Activated B cell treated with CpG ODN at 0.5 μM for 24 hours (primary cell): ENCODE data around the gene IGF2BP2. TPM values are rescaled to one million over a fixed set of nuclear protein-coding genes. Genes with fewer than 3 reads are reported as not detected.

Source experiments
- ATAC-seq: fragments of 200-7000 bp; cut with Tn5 transposase; one replicate; pipeline ENCODE4 v1.10.0; 2021; ENCODE audit warnings: low read depth, mild to moderate bottlenecking, moderate library complexity
- CTCF ChIA-PET: fragments of 350-600 bp; sonication (Branson Sonifier 250); formaldehyde crosslinking; loops from one replicate; lab custom pipeline; 2021; ENCODE audit warnings: antibody characterized with exemption; lab: Charles Lee
- POLR2A ChIA-PET: fragments of 350-600 bp; sonication (Branson Sonifier 250); formaldehyde crosslinking; loops from one replicate; lab custom pipeline; 2021; ENCODE audit warnings: antibody characterized with exemption; lab: Charles Lee
- DNase-seq: peaks from one replicate; pipeline ENCODE4 v3.0.0; 2022
- H3K27ac Mint-ChIP-seq: one replicate; pipeline ENCODE4 v1.8.0; 2020; ENCODE audit warnings: mixed read lengths
- H3K27me3 Mint-ChIP-seq: one replicate; pipeline ENCODE4 v1.8.0; 2021; ENCODE audit warnings: mixed read lengths
- H3K36me3 Mint-ChIP-seq: one replicate; pipeline ENCODE4 v1.8.0; 2021; ENCODE audit warnings: low read depth, mixed read lengths
- H3K4me1 Mint-ChIP-seq: one replicate; pipeline ENCODE4 v1.8.0; 2021; ENCODE audit warnings: mixed read lengths
- H3K4me3 Mint-ChIP-seq: one replicate; pipeline ENCODE4 v1.8.0; 2020; ENCODE audit warnings: mild to moderate bottlenecking, mixed read lengths
- H3K9me3 Mint-ChIP-seq: one replicate; pipeline ENCODE4 v1.8.0; 2020; ENCODE audit warnings: mixed read lengths
- CTCF ChIP-seq: fragments of 200-600 bp; IDR thresholded peaks from one replicate; pipeline ENCODE4 v1.8.0; 2022; ENCODE audit warnings: antibody characterized with exemption, mild to moderate bottlenecking
- intact Hi-C: fragments of 100-400 bp; cut with micrococcal nuclease; formaldehyde crosslinking; loops from one replicate; pipeline ENCODE4 v1.15.1; 2024
- total RNA-seq: library from RNA; stranded (reverse); gene quantifications from 2 replicates; pipeline ENCODE4 v1.2.3, GENCODE V29; 2022

The IGF2BP2 gene
- total RNA-seq, 1 donor from 2014 or later, result 0.69 TPM

GRCh38 chr3:185605566-185605965 is 219.3 kb downstream of the IGF2BP2 start:
- Mint-ChIP-seq H3K9me3 (no peaks in the 10 kb centered on the region), H3K27ac (no peak overlapping the region), H3K4me1 (no peaks in the 10 kb centered on the region), H3K4me3 (no peak overlapping the region), H3K27me3 (no peaks in the 10 kb centered on the region), H3K36me3 (peaks cover 83% of the 10 kb centered on the region)
- DNase-seq (no peak), ATAC-seq (no peak)
- intact Hi-C loops, result no loop called here
- ChIA-PET CTCF (no interaction called here), POLR2A (interaction anchor here (0.8 kb wide), 1 partner anchor 332 kb away, joined by 3 read pairs; the partner anchor contains the start of gene TRA2B)
- no peak for TF ChIP-seq CTCF

GRCh38 chr3:185595526-185595925 is 229.3 kb downstream of the IGF2BP2 start:
- H3K4me3 Mint-ChIP-seq, result peak overlapping the region; percentile 52

GRCh38 chr3:185594073-185594472 is 230.8 kb downstream of the IGF2BP2 start:
- POLR2A ChIA-PET, result interaction anchor here (5.2 kb wide), 1 partner anchor 7 kb away, joined by 64 read pairs; the partner anchor contains the start of gene SENP2
- no peak for TF ChIP-seq CTCF
- ATAC-seq (no peak), DNase-seq (no peak)
- CTCF ChIA-PET, result no interaction called here
- peak overlapping the region; percentile 97 for H3K27ac Mint-ChIP-seq
- H3K27me3 Mint-ChIP-seq, result no peaks in the 10 kb centered on the region
- no peak overlapping the region for H3K4me3 Mint-ChIP-seq
- H3K4me1 Mint-ChIP-seq, result peaks cover 36% of the 10 kb centered on the region
- intact Hi-C loops, result no loop called here
- H3K36me3 Mint-ChIP-seq, result peaks cover 32% of the 10 kb centered on the region
- no peaks in the 10 kb centered on the region for H3K9me3 Mint-ChIP-seq

More at GRCh38 chr3:185595526-185595925, 229.3 kb downstream of the IGF2BP2 start:
- intact Hi-C loops, result loop anchor here (1.0 kb wide), 1 partner anchor 9 kb away; the partner anchor contains the start of gene SENP2
- H3K27me3 Mint-ChIP-seq, result no peaks in the 10 kb centered on the region
- H3K27ac Mint-ChIP-seq, result peak overlapping the region; percentile 97
- H3K4me1 Mint-ChIP-seq, result peaks cover 33% of the 10 kb centered on the region
- ATAC-seq (peak; percentile 96), DNase-seq (no peak)
- ChIA-PET CTCF (no interaction called here), POLR2A (interaction anchor here (0.7 to 5.2 kb wide), 3 partner anchors 9 to 73 kb away, joined by 3 to 64 read pairs (median 3); partner anchors contain the start of gene SENP2)
- TF ChIP-seq CTCF, result no peak
- H3K9me3 Mint-ChIP-seq, result no peaks in the 10 kb centered on the region
- H3K36me3 Mint-ChIP-seq, result peaks cover 40% of the 10 kb centered on the region

Other genes starting within 250 kb of the IGF2BP2 start
- 42.2 and 47.1 TPM in 2 replicates for gene SENP2, start 238.7 kb downstream of the IGF2BP2 start, total RNA-seq
- gene TRA2B, start 113.0 kb upstream of the IGF2BP2 start, total RNA-seq, result 213 and 219 TPM in 2 replicates